A172 (cell line): ENCODE results near the gene GLI3. TPM values are rescaled to one million over a fixed set of nuclear protein-coding genes. Genes with fewer than 3 reads are reported as not detected.

Experiments used
- DNase-seq: peaks from one replicate; pipeline ENCODE4 v3.0.0-alpha.2; 2015; ENCODE audit warnings: low spot score
- total RNA-seq: library from RNA; depleted of rRNA; stranded (reverse); fragments of >200 nt; shearing (Covaris generic); gene quantifications from 2 replicates; pipeline ENCODE4 v1.2.3, GENCODE V29; 2014

GLI3 gene
- total RNA-seq, 1 experiment from 2014 or later = 2.5 TPM

DNA sequence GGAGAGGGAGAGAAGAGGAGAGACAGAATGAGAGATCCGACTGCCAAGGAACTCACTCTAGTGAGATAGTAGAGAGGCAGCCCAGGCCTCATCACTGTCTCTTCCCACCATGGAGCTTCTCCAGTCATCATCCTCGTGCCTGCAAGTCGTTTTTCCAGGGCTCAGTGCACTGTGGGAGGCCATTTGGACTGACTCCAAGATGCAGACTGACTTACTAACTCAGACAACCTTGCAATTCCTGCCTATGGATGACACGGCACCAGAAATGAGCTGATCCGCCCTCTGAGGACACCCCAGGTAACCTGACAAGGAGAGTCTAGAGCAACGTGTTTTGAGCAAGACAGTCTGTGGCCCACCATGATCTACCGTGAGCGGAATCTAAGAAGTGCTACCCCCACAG, 154.9 kb downstream of the GLI3 start:
- DNase-seq = peak; percentile 47

GRCh38 chr7:42081671-42082070, 155.3 kb downstream of the GLI3 start:
- DNase-seq = no peak

DNA sequence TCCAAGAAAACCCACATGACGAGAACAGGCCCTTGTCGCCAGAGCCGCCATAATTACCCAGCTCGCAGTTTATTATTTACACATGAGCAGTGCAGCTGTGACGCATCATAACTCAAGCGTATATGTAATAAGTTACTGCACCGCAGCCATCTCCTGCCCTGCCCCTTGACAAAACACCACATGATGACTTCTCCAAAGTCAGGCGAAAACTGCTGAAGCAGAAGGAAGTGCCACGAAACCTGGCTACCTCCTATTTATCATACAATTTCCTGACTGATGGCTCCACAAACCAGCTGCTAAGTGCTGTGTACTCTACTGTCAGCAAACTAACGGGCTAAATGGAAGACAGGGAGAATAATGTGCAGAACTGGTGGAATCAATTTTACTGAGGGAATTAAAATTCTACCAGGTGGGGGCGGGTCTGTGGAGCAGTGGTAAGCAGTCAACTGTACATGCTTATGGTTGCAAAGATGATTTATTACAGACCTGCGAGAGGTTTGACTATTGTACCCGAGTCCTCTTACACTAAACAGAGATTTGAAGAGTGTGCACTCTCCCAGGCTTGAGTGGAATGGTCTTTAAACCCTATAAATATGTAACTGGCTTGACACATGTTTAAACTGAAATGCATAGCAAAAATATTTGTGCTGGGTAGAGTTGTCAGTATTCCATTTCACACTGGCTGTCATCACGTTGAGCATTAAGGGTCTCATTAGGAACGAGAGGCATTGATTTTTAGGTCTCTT, 156.0 kb downstream of the GLI3 start:
- DNase-seq = no peak

- DNase-seq = no peak
These were observed 159.5 kb downstream of the GLI3 start for GRCh38 chr7:42077271-42078135.

- DNase-seq = no peak
These were observed 160.1 kb downstream of the GLI3 start for GRCh38 chr7:42076870-42077269.

- no peak for DNase-seq
These were observed 161.6 kb downstream of the GLI3 start for GRCh38 chr7:42075418-42075817.

GRCh38 chr7:42074076-42074475, 162.9 kb downstream of the GLI3 start:
- DNase-seq = no peak

GRCh38 chr7:42071372-42072261, 165.4 kb downstream of the GLI3 start:
- DNase-seq = no peak

GRCh38 chr7:42070068-42070467, 166.9 kb downstream of the GLI3 start:
- peak; percentile 21 for DNase-seq

- no peak for DNase-seq
These were observed 167.4 kb downstream of the GLI3 start for GRCh38 chr7:42069590-42069989.

- no peak for DNase-seq
These were observed 168.3 kb downstream of the GLI3 start for GRCh38 chr7:42068554-42069280.

GRCh38 chr7:42065942-42066341, 171.1 kb downstream of the GLI3 start:
- DNase-seq = no peak

GRCh38 chr7:42065015-42065414, 172.0 kb downstream of the GLI3 start:
- no peak for DNase-seq

DNA sequence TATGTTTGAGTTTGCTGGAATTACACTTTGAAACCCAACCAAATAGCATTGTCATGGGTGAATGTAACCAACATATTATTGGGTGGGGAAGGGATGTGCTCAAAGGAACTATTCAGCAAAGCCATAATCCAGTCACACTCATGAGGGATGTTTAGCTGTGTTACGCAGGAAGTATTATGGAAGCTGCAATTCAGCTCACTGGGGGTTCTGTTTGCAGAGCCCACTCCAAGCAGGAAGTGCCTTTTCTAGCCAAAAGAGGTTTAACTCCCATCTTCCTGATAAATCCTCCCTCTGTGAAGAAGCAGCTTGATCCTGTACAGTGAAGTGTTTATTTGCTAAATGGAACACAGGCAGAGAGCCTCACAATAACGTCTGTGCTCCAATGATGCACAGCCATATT, 172.5 kb downstream of the GLI3 start:
- DNase-seq = no peak

GRCh38 chr7:42059275-42059674, 177.7 kb downstream of the GLI3 start:
- no peak for DNase-seq

DNA sequence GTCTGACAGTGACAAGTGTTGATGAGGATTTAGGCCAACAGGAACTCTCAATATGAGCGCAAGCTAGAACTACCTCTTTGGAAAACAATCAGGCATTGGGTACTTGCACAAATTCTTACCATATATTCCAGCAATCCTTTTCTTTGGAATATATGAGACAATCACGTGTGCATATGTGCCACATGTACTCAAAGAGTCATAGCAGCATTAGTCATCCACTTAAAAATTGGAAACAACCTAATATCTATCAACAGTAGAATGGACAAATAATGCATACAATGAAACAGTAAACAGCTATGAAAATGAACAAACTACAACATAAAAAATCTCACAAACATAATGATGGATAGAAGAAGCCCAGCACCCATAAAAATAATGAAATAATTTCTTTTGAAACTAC, 179.7 kb downstream of the GLI3 start:
- DNase-seq = no peak

- no peak for DNase-seq
These were observed 181.8 kb downstream of the GLI3 start for GRCh38 chr7:42055171-42055570.

- DNase-seq = no peak
These were observed 183.2 kb downstream of the GLI3 start for GRCh38 chr7:42053834-42054233.

DNA sequence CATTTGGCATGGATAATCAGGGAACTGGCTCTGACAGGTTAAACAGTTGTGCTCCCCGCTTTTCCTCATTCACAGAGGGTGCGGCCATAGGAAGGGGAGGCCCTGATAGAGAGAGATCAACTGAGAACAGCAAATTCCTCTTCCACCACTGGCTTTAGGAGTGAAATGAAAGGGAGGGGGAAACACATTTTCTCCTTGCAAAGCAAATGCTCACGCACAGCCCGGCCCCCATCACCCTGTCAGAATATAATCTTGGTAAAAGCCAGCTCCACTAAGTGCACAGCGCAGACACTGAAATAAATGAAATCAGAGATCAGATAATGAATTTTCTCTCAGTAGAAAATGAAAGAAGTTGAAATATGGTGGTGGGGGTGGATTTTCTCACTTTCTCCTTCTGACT, 187.2 kb downstream of the GLI3 start:
- DNase-seq = no peak

DNA sequence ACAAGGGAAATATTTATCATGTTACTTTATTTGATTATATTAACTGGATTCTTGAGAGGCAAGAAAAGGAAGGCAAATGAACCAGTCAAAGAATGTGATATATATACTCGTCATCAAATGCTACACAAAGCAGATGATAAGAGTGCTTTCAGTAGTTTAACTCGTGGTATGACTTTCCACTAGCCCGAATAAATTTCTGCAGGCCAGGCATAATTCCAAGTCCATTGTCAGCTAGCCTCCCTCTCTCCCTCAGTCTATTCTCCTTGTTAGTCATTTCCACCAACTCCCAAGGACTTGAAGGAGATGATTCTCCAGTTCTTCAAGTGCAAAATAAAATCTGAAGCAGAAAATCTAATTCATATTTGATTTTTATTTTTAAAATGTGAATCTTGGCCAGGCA, 190.5 kb downstream of the GLI3 start:
- DNase-seq = no peak

GRCh38 chr7:42045961-42046360, 191.0 kb downstream of the GLI3 start:
- no peak for DNase-seq
